Heart left ventricle (tissue), 13 donors: ENCODE measurements around the gene DEK.

Experiments
- CTCF ChIP-seq, 12 donors: fragments of 200-600 bp; sonication (generic) in 4 of 12; IDR thresholded peaks; one replicate each; pipeline versions ENCODE4 v1.5.0 to v1.8.0; 2018 to 2022; ENCODE audit warnings: antibody characterized with exemption in 12 of 12, mild to moderate bottlenecking in 5 of 12
- POLR2A ChIP-seq, 2 donors: fragments of 450-650 bp; IDR thresholded peaks; one replicate each; pipeline ENCODE4 v1.6.1; 2017; ENCODE audit warnings: antibody characterized with exemption in 2 of 2, mild to moderate bottlenecking in 2 of 2, moderate library complexity in 2 of 2
- donor health status: ischemic (EF 13 %, LVEDD 7.1; RV severe dilation, severe dysfunction).
- donor health status: DM: no; HTN: yes; CAD: no.
- donor health status: DM: no; HTN: no; CAD: no.
- donor health status: ischemic (EF 25% LVEDD 6.9; RV normal size, moderate dysfunction).
- donor health status: ischemic (EF 25% LVEDD 5.7; RV mildly dilated, moderate dysfunction).
- donor health status: ischemic (EF 35%, LVEDD 5.7; RV mildly dilated, moderate dysfunction).
- donor health status: nonischemic (EF 11% LVEDD 7.7; RV severe dilation, severe dysfunction).
- donor health status: DM: yes; HTN: yes; CAD: no.
- donor health status: PGD.
- donor health status: ischemic (EF 29% LVEDD 5.4; RV normal size, mild dysfunction).
- donor health status: nonischemic (EF 23%, LVEDD 6.1; RV moderate dilation, normal function).

- TF ChIP-seq CTCF (IDR thresholded peaks at IDR 0.05) (no peak), POLR2A (IDR thresholded peaks at IDR 0.05) (no peak)
Measured at GRCh38 chr6:18218233-18218632, 46.1 kb downstream of the DEK start.
